ENCODE data around the gene TMCO4.

TMCO4 gene

DNA sequence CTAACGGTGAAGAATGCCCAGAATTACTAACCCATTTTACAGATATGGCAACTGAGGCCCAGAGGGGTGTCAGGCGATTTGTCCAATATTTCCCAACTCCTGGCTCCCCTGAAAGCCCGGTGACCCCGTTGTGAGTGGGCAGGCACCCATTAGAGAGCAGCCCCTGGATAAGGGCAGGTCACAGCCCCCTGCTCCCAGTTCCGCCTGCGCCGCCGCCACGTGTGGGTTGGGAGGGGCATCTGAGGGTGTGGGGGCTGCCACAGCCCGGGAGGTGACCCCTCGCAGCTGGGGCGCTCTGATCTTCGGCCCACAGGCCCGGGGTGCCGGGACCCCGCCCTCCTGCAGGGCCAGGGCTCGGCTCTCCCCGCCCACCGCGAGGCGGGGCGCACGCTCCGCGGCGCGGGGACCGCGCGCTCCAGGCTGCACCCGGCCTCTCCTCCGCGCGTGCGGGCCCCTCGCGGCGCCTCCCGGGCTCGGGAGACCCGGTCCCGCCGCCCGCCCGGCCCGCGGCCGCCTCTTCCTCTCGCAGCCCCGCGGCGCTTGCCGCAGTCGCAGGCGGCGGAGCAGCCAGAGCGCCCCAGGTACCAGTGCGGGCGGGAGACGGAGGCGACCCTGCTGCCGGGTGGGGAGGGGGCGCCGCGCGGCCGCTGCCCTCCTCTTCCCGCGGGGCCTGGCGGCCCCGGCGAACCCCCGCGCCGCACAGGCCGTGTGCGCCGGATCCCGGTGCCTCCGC lies 135.1 kb downstream of the TMCO4 start, which contains the start of gene HTR6:
TSS of gene HTR6 (plus strand) at position 423 of the 733 bp plus-strand sequence. CDS start 879 bp downstream, outside the sequence.
- no peak within 1 kb of the TSS for H3K4me3 ChIP-seq (ENCODE audit: low read length, poor library complexity, severe bottlenecking)
- no peaks in the 10 kb centered on the region for H3K9me2 ChIP-seq (replicated peaks; ENCODE audit: low read depth, low read length)
- no peak within 1 kb of the TSS for H2AFZ ChIP-seq (ENCODE audit: low read length)
- H3F3A ChIP-seq (ENCODE audit: low read depth): no peaks in the 10 kb centered on the region
- H3K79me2 ChIP-seq (ENCODE audit: insufficient read depth, low read length): no peaks in the 10 kb centered on the region
- TF ChIP-seq EZH2phosphoT487 (IDR thresholded peaks at IDR 0.05; ENCODE audit: borderline replicate concordance) (no peak), CTCF (conservative IDR thresholded peaks at IDR 0.05; ENCODE audit: low read length) (no peak)
- no peaks in the 10 kb centered on the region for H3K4me1 ChIP-seq (ENCODE audit: insufficient read depth, low read length, poor library complexity, severe bottlenecking)
- H3K27me3 ChIP-seq (ENCODE audit: insufficient read depth, low read length, poor library complexity, severe bottlenecking): no peaks in the 10 kb centered on the region
- H3K9ac ChIP-seq (ENCODE audit: low read depth, low read length, poor library complexity, severe bottlenecking): no peak within 1 kb of the TSS
- no peaks in the 10 kb centered on the region for H4K20me1 ChIP-seq (ENCODE audit: insufficient read depth, low read length, poor library complexity, severe bottlenecking)
- H3K9me3 ChIP-seq (ENCODE audit: insufficient read depth, low read depth, low read length): no peaks in the 10 kb centered on the region
- no peaks in the 10 kb centered on the region for H3K36me3 ChIP-seq (ENCODE audit: insufficient read depth, low read length)
- no peak within 1 kb of the TSS for H3K4me2 ChIP-seq (ENCODE audit: low read depth, low read length, poor library complexity, severe bottlenecking)

DNA sequence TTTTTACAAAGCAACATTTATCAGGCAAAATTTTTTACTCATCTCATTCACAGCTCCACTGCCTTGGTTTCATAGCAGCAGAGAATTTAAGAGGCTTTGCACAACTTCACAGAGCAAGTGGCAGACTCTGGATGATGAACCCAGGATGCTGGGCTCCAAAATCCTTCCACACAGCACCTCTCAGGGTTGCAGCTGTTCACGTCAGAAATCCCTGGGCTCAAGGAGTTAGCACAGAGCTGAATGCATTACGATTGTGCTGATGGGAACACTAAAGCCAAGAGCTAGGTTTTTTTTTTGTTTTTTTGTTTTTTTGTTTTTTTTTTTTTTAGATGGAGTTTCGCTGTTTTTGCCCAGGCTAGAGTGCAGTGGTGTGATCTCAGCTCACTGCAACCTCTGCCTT lies 137.4 kb downstream of the TMCO4 start:
- no peak for TF ChIP-seq CTCF (conservative IDR thresholded peaks at IDR 0.05; ENCODE audit: low read length)
- TF ChIP-seq EZH2phosphoT487 (IDR thresholded peaks at IDR 0.05; ENCODE audit: borderline replicate concordance): no peak
- H3K9ac ChIP-seq (ENCODE audit: low read depth, low read length, poor library complexity, severe bottlenecking): no peak overlapping the region
- H3K9me2 ChIP-seq (replicated peaks; ENCODE audit: low read depth, low read length): no peaks in the 10 kb centered on the region
- no peak overlapping the region for H2AFZ ChIP-seq (ENCODE audit: low read length)
- no peaks in the 10 kb centered on the region for H3K36me3 ChIP-seq (ENCODE audit: insufficient read depth, low read length)
- no peak overlapping the region for H3K4me2 ChIP-seq (ENCODE audit: low read depth, low read length, poor library complexity, severe bottlenecking)
- H3K9me3 ChIP-seq (ENCODE audit: insufficient read depth, low read depth, low read length): no peaks in the 10 kb centered on the region
- H4K20me1 ChIP-seq (ENCODE audit: insufficient read depth, low read length, poor library complexity, severe bottlenecking): no peaks in the 10 kb centered on the region
- H3F3A ChIP-seq (ENCODE audit: low read depth): no peaks in the 10 kb centered on the region
- no peak overlapping the region for H3K4me3 ChIP-seq (ENCODE audit: low read length, poor library complexity, severe bottlenecking)
- no peaks in the 10 kb centered on the region for H3K4me1 ChIP-seq (ENCODE audit: insufficient read depth, low read length, poor library complexity, severe bottlenecking)
- no peaks in the 10 kb centered on the region for H3K79me2 ChIP-seq (ENCODE audit: insufficient read depth, low read length)
- no peaks in the 10 kb centered on the region for H3K27me3 ChIP-seq (ENCODE audit: insufficient read depth, low read length, poor library complexity, severe bottlenecking)

DNA sequence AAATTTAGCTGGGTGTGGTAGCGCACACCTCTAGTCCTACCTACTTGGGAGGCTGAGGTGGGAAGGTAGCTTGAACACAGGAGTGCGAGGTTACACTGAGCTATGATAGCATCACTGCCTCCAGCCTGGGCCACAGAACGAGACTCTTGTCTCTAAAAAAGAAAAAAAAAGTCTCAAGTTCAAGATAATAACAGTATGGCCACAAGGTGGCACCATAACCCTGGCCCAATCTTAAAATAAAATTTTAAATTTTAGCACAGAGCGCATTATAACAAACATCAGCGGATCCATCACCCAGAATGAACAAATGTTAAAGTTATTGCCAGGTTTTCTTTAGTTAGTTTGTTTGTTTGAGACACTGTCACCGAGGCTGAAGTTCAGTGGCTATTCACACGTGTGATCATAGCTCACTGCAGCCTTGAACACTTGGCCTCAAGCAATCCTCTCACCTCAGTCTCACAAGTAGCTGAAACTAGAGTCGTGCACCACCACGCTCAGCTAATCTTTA lies 137.9 kb downstream of the TMCO4 start:
- no peaks in the 10 kb centered on the region for H3K27me3 ChIP-seq (ENCODE audit: insufficient read depth, low read length, poor library complexity, severe bottlenecking)
- no peaks in the 10 kb centered on the region for H3K9me2 ChIP-seq (replicated peaks; ENCODE audit: low read depth, low read length)

More for the DNA sequence above, 137.9 kb downstream of the TMCO4 start:
- Histone ChIP-seq H3K79me2 (ENCODE audit: insufficient read depth, low read length) (no peaks in the 10 kb centered on the region), H3K4me3 (ENCODE audit: low read length, poor library complexity, severe bottlenecking) (no peak overlapping the region), H3K9ac (ENCODE audit: low read depth, low read length, poor library complexity, severe bottlenecking) (no peak overlapping the region), H3K4me2 (ENCODE audit: low read depth, low read length, poor library complexity, severe bottlenecking) (no peak overlapping the region), H3K9me3 (ENCODE audit: insufficient read depth, low read depth, low read length) (no peaks in the 10 kb centered on the region), H3F3A (ENCODE audit: low read depth) (no peaks in the 10 kb centered on the region), H3K36me3 (ENCODE audit: insufficient read depth, low read length) (no peaks in the 10 kb centered on the region), H3K4me1 (ENCODE audit: insufficient read depth, low read length, poor library complexity, severe bottlenecking) (no peaks in the 10 kb centered on the region), H2AFZ (ENCODE audit: low read length) (no peak overlapping the region), H4K20me1 (ENCODE audit: insufficient read depth, low read length, poor library complexity, severe bottlenecking) (no peaks in the 10 kb centered on the region)
- peak; percentile 84 for TF ChIP-seq CTCF (conservative IDR thresholded peaks at IDR 0.05; ENCODE audit: low read length)
- TF ChIP-seq EZH2phosphoT487 (IDR thresholded peaks at IDR 0.05; ENCODE audit: borderline replicate concordance): no peak
